Measurements from ENCODE around the gene MCUR1. TPM values are rescaled to one million over a fixed set of nuclear protein-coding genes. Genes with fewer than 3 reads are reported as not detected.

Gene MCUR1
- polyA plus RNA-seq, 3 donors: 2.4 to 7.8 (median 5.2) TPM

DNA sequence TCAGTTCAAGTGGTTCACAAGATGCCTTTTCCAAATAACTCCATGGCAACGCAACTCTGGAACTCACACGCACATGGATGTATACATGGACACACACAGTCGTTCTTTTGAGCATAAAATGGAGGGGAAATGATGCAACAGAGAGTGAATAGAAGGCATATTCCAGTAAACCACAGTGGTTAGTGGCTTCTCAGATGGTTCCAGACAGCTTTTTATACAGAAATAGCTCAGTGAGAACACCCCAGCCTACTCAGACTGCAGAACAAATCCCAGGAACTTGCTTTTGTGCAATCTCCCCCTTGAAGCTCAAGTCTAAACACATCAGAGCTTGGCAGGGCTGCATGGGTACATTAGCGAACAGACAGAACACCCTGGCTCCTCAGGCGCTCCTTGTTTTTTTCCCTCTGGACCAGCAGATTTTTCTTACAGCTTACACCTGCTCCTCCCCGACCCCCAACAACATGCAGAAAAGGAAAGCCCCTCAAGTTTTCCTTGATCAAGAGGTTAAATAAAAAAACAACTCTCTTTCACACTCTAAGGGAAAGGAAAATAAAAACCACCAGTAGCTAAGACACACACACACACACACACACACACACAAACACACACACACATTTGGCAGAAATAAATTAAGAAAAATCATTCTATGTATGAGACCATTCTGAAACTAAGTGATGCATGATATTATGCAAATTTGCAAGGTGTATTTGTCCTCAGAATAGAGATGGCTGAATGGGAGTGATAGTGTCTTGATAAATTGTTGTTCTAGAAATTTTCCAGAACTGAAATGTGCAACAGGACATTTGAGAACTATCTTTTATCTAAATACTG, 51.5 kb downstream of the MCUR1 start:
- no peak overlapping the region for H3K27ac ChIP-seq (ENCODE audit: low read depth in 1 of 2, low read length in 2 of 2)
- no peak overlapping the region for H3K4me3 ChIP-seq (replicated peaks in 1 of 3; ENCODE audit: low read depth in 2 of 3, low read length in 3 of 3)
- H3K36me3 ChIP-seq (replicated peaks in 1 of 2; ENCODE audit: control insufficient read depth in 1 of 2, insufficient read depth in 2 of 2, low read length in 2 of 2): no peaks in the 10 kb centered on the region
- peaks cover 46 to 57% of the 10 kb centered on the region in 2 donors for H3K4me1 ChIP-seq (ENCODE audit: control insufficient read depth in 1 of 2, insufficient read depth in 2 of 2, low read length in 2 of 2)
- H3K27me3 Mint-ChIP-seq (ENCODE audit: low read depth in 3 of 3): peaks cover 2 to 8% (median 6%) of the 10 kb centered on the region in 3 donors
- intact Hi-C loops (cut with micrococcal nuclease): no loop called here
- DNase-seq: peak; percentile 12 to 22 (median 21)
- no peaks in the 10 kb centered on the region for H3K79me2 ChIP-seq (ENCODE audit: insufficient read depth, low read length)
- H3K27me3 ChIP-seq (ENCODE audit: control insufficient read depth in 2 of 2, insufficient read depth in 2 of 2, low read length in 2 of 2): no peaks in the 10 kb centered on the region
- peaks cover 0 to 3% of the 10 kb centered on the region in 2 donors for H3K36me3 Mint-ChIP-seq
- peaks cover 0 to 5% of the 10 kb centered on the region in 2 donors for H3K9me3 ChIP-seq (replicated peaks in 1 of 2; ENCODE audit: control insufficient read depth in 1 of 2, insufficient read depth in 1 of 2, low read length in 2 of 2)
- peaks cover 64% of the 10 kb centered on the region for H3K4me1 Mint-ChIP-seq
- H3K4me2 ChIP-seq (replicated peaks; ENCODE audit: extremely low read depth, low read length, poor library complexity, severe bottlenecking): peak overlapping the region; percentile 38
- TF ChIP-seq, protein P1, sequence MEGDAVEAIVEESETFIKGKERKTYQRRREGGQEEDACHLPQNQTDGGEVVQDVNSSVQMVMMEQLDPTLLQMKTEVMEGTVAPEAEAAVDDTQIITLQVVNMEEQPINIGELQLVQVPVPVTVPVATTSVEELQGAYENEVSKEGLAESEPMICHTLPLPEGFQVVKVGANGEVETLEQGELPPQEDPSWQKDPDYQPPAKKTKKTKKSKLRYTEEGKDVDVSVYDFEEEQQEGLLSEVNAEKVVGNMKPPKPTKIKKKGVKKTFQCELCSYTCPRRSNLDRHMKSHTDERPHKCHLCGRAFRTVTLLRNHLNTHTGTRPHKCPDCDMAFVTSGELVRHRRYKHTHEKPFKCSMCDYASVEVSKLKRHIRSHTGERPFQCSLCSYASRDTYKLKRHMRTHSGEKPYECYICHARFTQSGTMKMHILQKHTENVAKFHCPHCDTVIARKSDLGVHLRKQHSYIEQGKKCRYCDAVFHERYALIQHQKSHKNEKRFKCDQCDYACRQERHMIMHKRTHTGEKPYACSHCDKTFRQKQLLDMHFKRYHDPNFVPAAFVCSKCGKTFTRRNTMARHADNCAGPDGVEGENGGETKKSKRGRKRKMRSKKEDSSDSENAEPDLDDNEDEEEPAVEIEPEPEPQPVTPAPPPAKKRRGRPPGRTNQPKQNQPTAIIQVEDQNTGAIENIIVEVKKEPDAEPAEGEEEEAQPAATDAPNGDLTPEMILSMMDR (IDR thresholded peaks at IDR 0.05): no peak
- H3K9me3 Mint-ChIP-seq: peaks cover 0 to 7% (median 3%) of the 10 kb centered on the region in 7 donors
- peak overlapping the region; percentile 2 for H3K9ac ChIP-seq (ENCODE audit: insufficient read depth, low read length, poor library complexity, severe bottlenecking)
- peak overlapping the region in 1 of 2 donors; percentile 72 for H3K4me3 Mint-ChIP-seq
- 0% methylated on average over 1 of the region's 6 CpGs for WGBS (ENCODE audit: insufficient coverage)
- H4K20me1 ChIP-seq (ENCODE audit: insufficient read depth, low read length): no peaks in the 10 kb centered on the region
- H3K27ac Mint-ChIP-seq: peak overlapping the region in 4 of 7 donors; percentile 53 to 77 (median 70)
- H2AFZ ChIP-seq (ENCODE audit: insufficient read depth, low read depth, low read length, poor library complexity, severe bottlenecking): peak overlapping the region; percentile 60

DNA sequence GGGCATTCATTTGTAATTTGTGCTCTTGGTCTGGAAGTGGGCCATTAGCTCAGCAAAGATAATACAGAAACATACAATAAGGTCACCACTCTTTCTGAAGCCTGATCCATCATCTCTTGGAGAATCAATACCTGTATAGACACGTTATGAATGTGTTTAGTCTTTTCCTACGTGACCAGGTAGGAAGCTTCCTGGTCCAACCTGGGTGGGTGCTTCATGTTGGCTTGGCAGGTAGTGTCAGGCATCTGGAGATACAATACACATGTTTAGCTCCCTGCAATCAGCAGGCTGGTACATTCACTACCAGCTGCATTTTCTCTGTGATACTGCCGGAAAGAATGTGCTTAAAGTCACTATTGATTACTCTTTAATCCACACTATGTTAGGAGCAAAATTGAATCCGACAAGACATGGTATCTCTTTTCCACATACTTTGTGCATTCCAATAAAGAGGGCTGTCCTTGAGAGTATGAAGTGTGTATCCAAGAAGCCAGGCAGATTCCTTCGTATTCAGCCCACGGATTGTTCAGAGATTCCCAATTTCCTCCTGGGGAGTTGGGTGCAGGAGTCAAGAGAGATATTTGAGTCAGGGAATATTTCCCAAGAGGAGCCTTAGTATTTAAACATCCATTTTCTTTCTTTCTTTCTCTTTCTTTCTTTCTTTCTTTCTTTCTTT, 52.9 kb downstream of the MCUR1 start:
- WGBS (ENCODE audit: insufficient coverage): no CpG with 5 or more reads among the region's 6 CpGs
- Histone ChIP-seq H3K4me3 (replicated peaks in 1 of 3; ENCODE audit: low read depth in 2 of 3, low read length in 3 of 3) (peak overlapping the region in 1 of 3 experiments; percentile 41), H2AFZ (ENCODE audit: insufficient read depth, low read depth, low read length, poor library complexity, severe bottlenecking) (peak overlapping the region; percentile 40), H4K20me1 (ENCODE audit: insufficient read depth, low read length) (no peaks in the 10 kb centered on the region), H3K9me3 (replicated peaks in 1 of 2; ENCODE audit: control insufficient read depth in 1 of 2, insufficient read depth in 1 of 2, low read length in 2 of 2) (peaks cover 0 to 5% of the 10 kb centered on the region in 2 donors), H3K79me2 (ENCODE audit: insufficient read depth, low read length) (no peaks in the 10 kb centered on the region), H3K4me1 (ENCODE audit: control insufficient read depth in 1 of 2, insufficient read depth in 2 of 2, low read length in 2 of 2) (peaks cover 33 to 44% of the 10 kb centered on the region in 2 donors), H3K27ac (ENCODE audit: low read depth in 1 of 2, low read length in 2 of 2) (peak overlapping the region in 1 of 2 donors; percentile 20), H3K36me3 (replicated peaks in 1 of 2; ENCODE audit: control insufficient read depth in 1 of 2, insufficient read depth in 2 of 2, low read length in 2 of 2) (no peaks in the 10 kb centered on the region), H3K27me3 (ENCODE audit: control insufficient read depth in 2 of 2, insufficient read depth in 2 of 2, low read length in 2 of 2) (no peaks in the 10 kb centered on the region), H3K9ac (ENCODE audit: insufficient read depth, low read length, poor library complexity, severe bottlenecking) (peak overlapping the region; percentile 2), H3K4me2 (replicated peaks; ENCODE audit: extremely low read depth, low read length, poor library complexity, severe bottlenecking) (peak overlapping the region; percentile 52)
- peaks cover 0 to 6% (median 4%) of the 10 kb centered on the region in 3 donors for H3K27me3 Mint-ChIP-seq (ENCODE audit: low read depth in 3 of 3)
- H3K4me3 Mint-ChIP-seq: peak overlapping the region in 1 of 2 donors; percentile 78
- intact Hi-C loops (cut with micrococcal nuclease): no loop called here
- TF ChIP-seq, protein P1 (IDR thresholded peaks at IDR 0.05): no peak
- H3K9me3 Mint-ChIP-seq: peaks cover 0 to 7% (median 3%) of the 10 kb centered on the region in 7 donors
- H3K27ac Mint-ChIP-seq: peak overlapping the region in 3 of 7 donors; percentile 5 to 26 (median 25)
- peaks cover 0 to 3% of the 10 kb centered on the region in 2 donors for H3K36me3 Mint-ChIP-seq
- DNase-seq: no peak
- peaks cover 51% of the 10 kb centered on the region for H3K4me1 Mint-ChIP-seq

Data from CD14-positive monocyte (primary cell).